GM21367 (cell line): ENCODE data around the gene RUSC1.
A peak's percentile ranks its signal among the peaks of the same experiment; 100 is the strongest.

Experiments used
- ATAC-seq: cut with Tn5 transposase; IDR thresholded peaks from one replicate; pipeline ENCODE4 v1.9.1; 2021; ENCODE audit not compliant: unreplicated experiment

Gene RUSC1

DNA sequence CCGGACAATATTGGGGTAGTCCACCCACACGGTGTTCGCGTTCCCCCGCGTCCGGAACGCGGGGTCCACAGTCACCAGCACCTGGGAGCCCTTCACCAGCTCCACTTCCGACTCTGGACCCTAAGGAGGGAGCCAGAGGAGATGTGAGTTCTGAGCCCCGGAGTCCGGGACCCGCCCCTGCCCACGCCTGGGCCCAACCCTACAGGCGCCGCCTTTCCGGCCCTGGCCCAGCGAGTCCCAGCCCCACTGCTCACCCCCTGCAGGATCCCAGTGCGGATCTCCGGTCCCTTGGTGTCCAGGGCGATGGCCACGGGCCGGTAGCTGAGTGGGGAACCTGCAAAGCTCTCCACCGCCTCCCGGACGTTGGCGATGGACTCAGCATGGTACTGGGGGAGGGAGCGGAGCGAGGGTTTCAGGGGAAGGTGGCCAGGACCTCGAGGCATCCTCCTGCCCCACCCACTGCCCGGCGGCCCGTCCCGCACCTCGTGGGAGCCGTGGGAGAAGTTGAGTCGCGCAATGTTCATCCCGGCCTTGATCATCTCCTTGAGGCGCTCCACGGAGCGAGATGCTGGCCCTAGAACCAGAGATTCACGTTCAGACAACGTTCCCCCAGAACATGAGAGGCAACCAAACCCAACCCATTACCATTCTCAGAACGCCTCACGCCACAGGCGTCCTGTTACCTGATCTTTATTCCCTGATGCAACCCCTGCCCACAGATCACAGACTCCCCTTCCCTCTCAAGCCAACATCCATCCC is 25.3 kb upstream of the RUSC1 start:
- no peak for ATAC-seq

DNA sequence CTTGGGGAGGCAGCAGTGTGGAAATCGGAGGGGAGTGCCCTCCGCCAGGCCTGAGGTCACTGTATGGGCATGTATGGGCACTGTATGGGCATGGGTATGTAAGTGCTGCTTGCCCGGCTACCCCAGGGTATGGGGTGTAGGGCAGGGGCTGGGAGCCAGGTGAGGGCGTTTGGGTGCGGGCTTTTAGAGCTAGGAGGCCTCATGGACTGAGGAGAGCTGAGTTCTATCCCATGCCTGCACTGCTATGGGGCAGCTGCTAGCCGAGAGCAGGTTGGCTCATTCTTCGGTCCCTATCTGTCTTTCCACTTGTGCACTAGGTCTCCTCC is 24.8 kb upstream of the RUSC1 start:
- no peak for ATAC-seq

DNA sequence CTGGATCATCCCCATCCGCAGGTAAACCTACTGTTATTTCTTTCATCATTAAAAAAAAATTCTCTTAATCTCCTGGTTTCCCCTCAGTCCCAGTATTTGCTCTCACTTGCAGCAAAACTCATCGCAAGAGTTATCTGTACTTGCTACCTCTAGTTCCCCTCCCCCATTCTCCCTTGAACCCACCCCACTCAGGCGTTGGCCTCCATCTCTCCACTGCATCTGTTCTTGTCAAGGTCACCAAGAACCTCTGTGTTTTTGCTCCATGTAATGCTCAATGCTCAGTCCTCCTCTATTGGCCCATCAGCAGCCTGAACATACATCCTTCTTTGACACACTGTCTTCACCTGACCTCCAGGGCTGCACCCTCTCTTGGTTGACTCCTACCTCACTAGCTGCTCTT is 24.0 kb upstream of the RUSC1 start:
- ATAC-seq = no peak

DNA sequence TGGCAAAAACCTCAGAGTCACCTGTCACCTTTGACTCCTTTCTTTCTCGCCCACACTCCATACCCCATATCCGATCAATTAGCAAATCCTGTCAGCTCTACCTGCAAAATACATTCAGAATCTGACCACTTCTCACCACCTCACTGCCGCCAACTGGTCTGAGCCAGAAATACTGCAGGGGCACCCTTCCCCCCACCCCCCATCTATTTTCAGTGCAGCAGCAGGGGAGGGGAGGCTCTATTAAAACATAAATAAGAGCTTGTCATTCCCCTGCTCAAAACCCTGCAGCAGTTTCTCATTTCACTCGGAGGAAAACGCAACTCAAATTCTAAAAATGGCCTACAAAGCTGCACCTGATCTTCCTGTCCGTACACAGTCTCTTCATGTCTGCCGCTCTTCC is 23.3 kb upstream of the RUSC1 start:
- ATAC-seq = no peak

DNA sequence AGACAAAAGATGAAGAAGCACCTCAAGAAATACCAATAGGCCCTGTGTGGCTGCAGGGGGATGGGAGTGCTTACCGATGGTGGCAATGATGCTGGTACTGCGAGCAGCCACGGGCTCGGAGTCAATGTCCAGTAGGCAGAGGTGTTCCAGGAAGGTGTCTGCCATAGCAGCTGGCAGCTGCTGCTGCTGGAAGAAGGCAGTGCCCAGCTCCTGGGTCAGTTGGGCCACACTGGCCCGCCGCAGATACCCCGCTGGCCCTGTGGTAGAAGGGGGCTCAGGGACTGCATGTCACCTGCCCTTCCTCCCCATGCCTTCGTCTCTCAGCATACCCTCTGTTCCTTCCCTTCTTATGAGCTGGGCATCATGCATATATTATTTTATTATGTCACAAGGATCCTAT is 20.7 kb upstream of the RUSC1 start:
- no peak for ATAC-seq

DNA sequence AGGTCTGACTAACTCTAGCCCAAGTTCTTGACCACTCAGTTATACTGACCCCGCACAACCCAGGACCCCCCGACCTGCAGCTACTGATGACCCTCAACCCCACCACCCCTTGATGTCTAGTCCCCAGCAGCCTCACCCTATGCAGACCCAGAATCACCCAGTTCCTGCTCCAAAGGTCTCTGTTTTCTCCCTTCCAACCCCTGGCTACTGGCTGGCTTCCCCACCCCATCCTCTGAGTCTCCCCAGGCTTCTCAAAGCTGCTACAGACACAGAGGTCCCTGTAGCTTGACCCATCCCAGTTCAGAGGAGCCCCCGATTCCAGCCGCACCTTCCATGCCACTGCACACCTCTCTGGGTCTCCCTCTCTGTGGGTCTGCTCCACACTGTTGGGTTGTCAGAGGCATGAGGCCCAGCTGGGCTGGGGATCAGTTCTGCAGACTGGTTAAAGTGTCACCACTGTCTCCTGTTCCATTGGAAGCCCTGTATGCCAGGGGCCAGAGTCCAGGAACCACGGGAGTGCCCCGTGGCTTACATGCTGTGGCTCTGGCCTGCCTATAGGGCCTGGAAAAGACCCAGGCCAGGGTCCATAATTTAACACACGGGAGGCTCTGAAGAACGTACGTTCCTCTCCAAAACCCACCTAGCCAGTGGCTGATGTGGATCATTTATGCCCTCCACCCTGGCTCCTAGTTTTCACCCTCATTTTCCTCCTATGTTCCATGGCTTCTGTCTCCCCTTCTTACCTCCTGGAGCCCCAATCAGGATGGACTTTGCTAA is 20.0 kb upstream of the RUSC1 start:
- ATAC-seq = no peak

DNA sequence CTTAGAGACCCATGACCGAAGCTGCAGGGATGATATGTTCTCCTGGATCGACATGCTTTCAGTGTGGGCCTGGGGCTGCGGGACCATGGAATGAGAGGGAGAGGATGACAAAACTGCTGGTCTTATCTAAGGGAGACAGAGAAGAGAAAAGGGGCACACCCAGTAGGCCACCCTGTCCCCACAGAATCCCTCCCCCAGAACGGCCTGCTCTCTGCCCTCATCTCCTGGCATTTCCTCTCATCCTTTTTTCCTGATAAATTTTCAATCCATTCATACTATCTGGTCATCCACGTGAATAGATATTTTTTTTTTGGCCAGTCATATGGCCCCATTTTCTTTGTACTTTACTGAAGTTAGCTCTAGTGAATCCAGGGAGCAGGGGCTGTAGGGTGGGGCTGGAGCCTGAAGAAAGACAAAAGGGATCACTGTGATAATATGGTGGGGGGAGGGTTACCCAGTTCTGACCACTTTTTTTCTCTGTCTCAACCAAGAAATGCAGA is 19.3 kb upstream of the RUSC1 start, which contains the start of gene PKLR:
TSS of gene PKLR (minus strand) at position 97 of the 500 bp plus-strand sequence. CDS start at position 54, 43 bp downstream.
- no peak for ATAC-seq

DNA sequence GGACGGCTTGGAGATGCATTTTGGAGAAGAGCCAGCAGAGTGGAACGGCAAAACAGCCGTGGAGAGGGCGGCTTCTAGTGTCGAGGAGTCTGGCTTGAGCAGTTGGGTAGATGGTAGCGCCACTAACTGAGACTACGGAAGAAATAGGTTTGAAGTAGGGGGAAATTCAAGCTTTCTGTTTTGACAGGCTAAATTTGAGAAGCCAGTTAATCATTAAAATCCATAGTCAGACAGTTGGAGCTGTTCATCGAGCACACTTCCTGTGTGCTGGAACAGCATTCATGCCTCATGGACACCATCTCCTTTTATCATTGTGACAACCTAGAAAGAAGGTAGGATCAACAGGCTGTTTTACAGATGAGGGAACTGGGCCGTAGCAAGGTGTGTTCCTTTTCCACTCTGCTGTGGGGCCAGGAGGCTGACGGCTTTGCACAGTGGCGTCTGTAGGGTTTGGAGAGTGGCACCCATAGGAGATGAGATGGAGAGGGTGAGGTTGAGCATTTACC is 16.1 kb upstream of the RUSC1 start:
- no peak for ATAC-seq

DNA sequence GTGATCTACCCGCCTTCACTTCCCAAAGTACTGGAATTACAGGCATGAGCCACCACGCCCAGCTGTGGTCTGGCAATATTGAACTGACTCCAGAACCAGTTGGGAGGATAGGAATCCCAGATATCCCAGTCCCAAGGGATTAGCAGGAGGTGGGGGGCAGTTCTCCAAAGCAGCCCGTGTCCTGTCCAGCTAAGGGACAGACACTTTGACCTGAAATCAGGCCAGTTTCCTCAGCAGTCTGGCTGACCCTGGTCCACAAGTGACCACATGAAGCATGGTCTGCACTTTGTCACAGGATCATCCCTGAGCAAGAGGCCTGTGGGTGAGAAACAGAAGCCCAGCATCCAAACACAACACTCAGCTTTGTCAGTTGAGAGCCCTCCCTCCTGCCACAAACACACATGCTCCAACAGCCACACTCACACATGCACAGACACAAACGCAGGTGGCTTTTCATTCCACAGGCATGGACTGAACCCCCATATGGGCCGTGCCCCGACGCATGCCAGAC is 14.8 kb upstream of the RUSC1 start:
- no peak for ATAC-seq

DNA sequence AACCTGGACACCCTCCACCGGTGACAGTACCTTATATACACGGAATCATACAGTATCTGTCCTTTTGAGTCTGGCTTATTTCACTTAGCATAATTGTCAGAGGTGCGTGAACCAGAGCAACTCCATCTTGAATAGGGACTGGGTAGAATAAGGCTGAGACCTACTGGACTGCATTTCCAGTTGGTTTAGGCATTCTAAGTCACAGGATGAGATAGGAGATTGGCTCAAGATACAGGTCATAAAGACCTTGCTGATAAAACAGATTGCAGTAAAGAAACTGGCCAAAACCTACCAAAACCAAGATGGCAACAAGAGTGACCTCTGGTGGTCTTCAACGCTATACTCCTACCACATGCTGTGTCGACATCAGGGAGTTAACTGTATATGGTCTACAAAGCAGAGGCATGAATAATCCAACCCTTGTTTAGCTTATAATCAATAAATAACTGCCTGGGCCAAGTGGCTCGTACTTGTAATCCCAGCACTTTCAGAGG is 13.4 kb upstream of the RUSC1 start:
- ATAC-seq = no peak

DNA sequence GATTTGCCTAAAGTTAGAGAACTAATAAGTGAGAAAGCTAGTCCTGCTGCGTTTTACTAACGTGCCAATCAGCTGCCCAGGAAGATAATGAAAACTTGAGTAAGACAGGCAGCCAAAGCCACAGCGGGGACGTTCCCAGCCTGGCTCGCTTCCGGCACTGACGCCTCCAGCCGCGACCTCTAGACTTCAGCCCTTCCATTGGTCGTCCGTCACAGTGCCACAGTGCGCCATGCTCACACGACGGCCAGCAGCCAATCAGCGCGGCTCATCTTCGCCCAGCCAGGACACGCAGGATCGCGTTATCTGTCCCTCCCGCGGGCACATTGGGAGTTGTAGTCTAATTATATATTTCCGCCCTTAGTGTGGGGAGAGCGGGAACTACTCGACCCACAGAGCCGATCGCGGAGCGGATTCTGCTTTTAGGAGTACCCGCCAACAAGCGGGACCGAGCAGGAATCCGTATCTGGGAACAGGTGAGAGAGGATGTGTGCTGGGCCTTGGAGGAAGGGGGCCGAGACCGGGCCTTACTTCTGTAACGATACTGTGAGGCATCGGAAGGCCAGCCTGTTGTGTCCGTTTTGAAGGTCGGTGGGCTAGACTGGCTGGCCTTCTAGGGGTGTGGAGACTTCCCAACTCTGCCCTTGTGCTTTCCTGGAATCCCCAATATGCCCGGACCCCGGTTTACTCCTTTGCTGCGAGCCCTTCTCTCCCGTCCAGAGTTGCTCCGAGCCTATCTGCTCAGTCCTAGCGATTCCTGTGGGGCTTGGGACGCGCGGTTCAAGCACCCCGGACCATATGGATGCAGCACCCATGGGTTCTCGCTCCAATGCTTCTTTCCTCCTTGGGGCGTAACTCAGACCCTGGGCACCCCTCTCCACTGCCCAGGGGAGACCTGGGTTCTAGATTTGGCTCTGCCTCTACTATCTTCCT is 11.9 kb upstream of the RUSC1 start, which contains the start of gene FDPS:
TSS of gene FDPS (plus strand) at position 374 of the 930 bp plus-strand sequence. CDS start 924 bp downstream, outside the sequence.
- ATAC-seq = peak; percentile 88

DNA sequence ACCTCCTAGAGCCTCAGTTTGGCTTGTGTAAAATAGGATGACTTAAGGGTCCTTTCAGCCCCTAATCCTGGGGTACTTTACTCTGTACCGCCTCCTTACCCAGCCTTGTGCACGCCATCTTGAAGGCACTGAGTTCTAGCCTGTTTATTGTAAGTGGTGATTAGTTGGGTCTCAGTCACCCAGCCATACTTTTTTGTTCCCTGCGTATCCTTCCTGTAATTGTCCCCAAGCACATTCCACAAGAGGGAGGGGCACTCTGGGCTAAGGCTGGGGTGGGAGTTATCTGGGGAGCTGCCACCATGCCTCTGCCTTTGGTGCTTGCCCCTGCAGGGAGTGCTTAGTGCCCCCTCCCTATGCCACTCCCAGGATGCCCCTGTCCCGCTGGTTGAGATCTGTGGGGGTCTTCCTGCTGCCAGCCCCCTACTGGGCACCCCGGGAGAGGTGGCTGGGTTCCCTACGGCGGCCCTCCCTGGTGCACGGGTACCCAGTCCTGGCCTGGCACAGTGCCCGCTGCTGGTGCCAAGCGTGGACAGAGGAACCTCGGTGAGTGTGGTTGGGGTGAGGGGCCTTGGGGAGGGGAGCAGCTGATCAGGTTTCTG is 11.2 kb upstream of the RUSC1 start:
- no peak for ATAC-seq

DNA sequence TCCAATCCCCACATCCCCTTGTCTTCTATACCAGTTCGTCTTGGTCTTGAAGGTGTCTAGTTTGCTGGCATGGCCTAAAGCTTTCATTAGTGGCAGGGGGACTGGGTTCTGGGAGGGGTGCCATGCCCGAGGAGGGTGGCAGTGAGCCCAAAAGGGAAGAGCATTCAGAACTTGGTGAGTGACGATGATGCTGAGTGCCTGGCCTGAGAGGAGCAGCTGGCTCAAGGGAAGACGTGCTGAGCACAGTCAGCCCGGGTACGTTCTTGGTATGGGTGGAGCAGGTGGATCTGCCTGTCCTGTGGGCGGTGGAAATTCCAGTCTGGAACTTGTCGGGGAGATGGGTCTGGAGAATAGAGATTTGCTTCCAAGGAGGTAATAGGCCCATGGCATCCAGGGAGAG is 7.4 kb upstream of the RUSC1 start:
- no peak for ATAC-seq

DNA sequence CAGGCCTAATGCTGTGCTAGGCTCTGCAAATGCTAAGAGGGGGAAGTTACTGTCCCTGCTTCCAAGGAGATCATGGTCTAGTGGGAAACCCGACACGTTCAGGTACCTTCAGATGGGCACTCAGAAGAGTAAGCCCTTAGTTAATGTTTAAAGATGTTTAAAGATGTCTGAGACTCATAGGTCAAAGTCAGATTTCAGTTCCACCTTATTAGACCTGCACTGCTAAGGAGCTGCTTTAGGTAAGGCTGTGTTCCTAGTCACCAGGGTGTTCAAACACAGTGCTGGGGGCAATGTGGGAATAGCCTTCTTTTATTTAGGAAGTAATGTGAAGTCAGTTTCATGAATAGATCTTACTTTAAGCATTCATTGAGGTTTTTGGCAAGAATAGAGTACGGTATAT is 3.8 kb upstream of the RUSC1 start:
- ATAC-seq = no peak

DNA sequence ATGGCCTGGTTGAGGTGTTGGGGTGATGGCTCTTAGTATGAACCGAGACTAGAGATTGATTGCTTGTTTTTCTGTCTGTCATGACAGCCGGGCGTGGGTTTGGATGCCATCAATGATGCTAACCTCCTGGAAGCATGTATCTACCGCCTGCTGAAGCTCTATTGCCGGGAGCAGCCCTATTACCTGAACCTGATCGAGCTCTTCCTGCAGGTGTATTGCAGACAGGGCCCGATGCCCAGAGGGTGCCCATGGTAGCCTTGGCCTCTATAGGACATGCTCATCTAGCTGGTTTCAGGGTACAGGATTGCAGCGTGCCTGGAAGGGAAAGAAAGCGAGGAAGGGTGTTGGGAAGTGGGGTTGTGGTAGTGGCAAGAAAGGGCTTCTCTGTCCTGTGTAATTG is 2.6 kb upstream of the RUSC1 start:
- no peak for ATAC-seq

DNA sequence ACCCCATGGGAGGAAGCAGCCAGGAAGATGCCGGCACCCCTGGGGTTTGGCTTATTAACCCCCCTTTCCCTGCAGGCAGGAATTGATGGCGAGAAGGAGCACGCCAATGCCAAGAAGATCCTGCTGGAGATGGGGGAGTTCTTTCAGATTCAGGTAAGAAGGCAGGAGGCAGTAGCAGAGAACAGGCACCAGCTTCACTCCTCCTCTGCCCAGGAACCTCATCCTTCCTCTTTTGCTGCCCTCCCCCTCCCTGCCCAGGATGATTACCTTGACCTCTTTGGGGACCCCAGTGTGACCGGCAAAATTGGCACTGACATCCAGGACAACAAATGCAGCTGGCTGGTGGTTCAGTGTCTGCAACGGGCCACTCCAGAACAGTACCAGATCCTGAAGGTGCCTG is 1.2 kb upstream of the RUSC1 start:
- ATAC-seq = no peak

DNA sequence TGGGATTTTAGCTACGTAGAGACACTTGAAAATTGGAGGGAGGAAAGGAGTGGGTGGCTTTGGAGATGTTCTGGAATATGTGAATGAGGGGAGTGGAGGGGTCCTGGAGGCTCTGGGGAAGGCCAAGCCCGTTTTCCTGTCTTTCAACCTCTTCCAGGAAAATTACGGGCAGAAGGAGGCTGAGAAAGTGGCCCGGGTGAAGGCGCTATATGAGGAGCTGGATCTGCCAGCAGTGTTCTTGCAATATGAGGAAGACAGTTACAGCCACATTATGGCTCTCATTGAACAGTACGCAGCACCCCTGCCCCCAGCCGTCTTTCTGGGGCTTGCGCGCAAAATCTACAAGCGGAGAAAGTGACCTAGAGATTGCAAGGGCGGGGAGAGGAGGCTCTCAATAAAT is 442 bp upstream of the RUSC1 start:
- no peak for ATAC-seq

DNA sequence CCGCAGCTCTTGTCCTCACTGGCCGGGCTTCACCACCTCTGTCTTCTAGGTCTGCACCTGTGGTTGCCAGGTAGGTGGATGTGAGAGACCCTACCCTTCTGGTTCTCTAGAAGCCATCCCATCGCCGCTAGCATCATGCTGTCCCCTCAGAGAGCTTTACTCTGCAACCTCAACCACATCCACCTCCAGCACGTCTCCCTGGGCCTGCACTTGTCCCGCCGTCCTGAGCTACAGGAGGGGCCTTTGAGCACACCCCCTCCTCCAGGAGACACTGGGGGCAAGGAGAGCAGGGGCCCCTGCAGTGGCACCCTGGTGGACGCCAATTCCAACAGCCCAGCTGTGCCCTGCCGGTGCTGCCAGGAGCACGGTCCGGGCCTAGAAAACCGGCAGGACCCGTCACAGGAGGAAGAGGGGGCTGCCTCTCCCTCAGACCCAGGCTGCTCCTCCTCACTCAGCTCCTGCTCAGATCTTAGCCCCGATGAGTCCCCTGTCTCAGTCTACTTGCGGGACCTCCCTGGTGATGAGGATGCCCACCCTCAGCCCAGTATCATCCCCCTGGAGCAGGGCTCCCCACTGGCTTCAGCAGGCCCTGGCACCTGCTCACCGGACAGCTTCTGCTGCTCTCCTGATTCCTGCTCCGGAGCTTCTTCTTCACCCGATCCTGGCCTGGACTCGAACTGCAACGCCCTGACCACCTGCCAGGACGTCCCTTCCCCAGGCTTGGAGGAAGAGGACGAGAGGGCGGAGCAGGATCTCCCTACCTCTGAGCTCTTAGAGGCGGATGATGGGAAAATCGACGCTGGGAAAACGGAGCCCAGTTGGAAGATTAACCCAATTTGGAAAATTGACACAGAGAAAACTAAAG is 1.2 kb downstream of the RUSC1 start:
- no peak for ATAC-seq

DNA sequence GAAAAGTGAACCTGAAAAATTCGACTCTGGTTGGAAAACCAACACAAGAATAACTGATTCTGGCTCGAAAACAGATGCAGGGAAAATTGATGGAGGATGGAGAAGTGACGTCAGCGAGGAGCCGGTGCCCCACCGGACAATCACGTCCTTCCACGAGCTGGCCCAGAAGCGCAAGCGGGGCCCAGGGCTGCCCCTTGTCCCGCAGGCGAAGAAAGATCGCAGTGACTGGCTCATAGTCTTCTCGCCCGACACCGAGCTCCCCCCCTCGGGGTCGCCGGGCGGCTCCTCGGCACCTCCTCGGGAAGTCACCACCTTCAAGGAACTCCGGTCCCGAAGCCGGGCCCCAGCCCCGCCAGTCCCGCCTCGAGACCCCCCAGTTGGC is 1.9 kb downstream of the RUSC1 start:
- ATAC-seq = no peak
